Hepatocyte (in vitro differentiated cells): Measurements from ENCODE around the gene HMGCS2.

Source experiments
- CTCF ChIP-seq: fragments of 200-600 bp; sonication (generic); IDR thresholded peaks from 2 replicates; pipeline ENCODE4 v1.5.1; 2016; ENCODE audit warnings: antibody characterized with exemption, mild to moderate bottlenecking; ENCODE audit not compliant: poor library complexity
- EZH2phosphoT487 ChIP-seq: fragments of 200-600 bp; sonication (generic); IDR thresholded peaks from one replicate; pipeline ENCODE4 v1.6.1; 2018; ENCODE audit warnings: antibody characterized with exemption, mild to moderate bottlenecking, low read depth, moderate library complexity; ENCODE audit not compliant: unreplicated experiment, severe bottlenecking

GRCh38 chr1:119740261-119740660, 28.4 kb downstream of the HMGCS2 start:
- TF ChIP-seq CTCF (no peak), EZH2phosphoT487 (no peak)
